Activated CD8-positive, alpha-beta memory T cell treated with anti-CD3 and anti-CD28 coated beads, Interleukin-2, amount 50 U/mL, for 24 hours (primary cell): ENCODE data around the gene ZNF407.

Experiments used
- DNase-seq: peaks from one replicate; pipeline ENCODE4 v3.0.0-alpha.2; 2020; ENCODE audit errors: extremely low read depth

The ZNF407 gene

GRCh38 chr18:74589021-74589420 is 8.6 kb upstream of the ZNF407 start:
- no peak for DNase-seq

GRCh38 chr18:74589811-74590210 is 7.9 kb upstream of the ZNF407 start:
- no peak for DNase-seq

- DNase-seq, result no peak
Measured at GRCh38 chr18:74590671-74591070, 7.0 kb upstream of the ZNF407 start.

- DNase-seq, result no peak
Measured at GRCh38 chr18:74595431-74595830, 2.2 kb upstream of the ZNF407 start.

GRCh38 chr18:74597034-74597661 is 522 bp upstream of the ZNF407 start:
- DNase-seq, result peak; percentile 23

- DNase-seq, result peak; percentile 44
Measured at GRCh38 chr18:74598350-74599001, 806 bp downstream of the ZNF407 start.

GRCh38 chr18:74604361-74604760 is 6.7 kb downstream of the ZNF407 start:
- no peak for DNase-seq

GRCh38 chr18:74604774-74605173 is 7.1 kb downstream of the ZNF407 start:
- no peak for DNase-seq

GRCh38 chr18:74608681-74609080 is 11.0 kb downstream of the ZNF407 start:
- no peak for DNase-seq

- no peak for DNase-seq
Measured at GRCh38 chr18:74609535-74609934, 11.9 kb downstream of the ZNF407 start.

GRCh38 chr18:74610051-74610615 is 12.5 kb downstream of the ZNF407 start:
- no peak for DNase-seq

- DNase-seq, result no peak
Measured at GRCh38 chr18:74610860-74611259, 13.2 kb downstream of the ZNF407 start.

GRCh38 chr18:74611765-74612164 is 14.1 kb downstream of the ZNF407 start:
- DNase-seq, result no peak

GRCh38 chr18:74613381-74613780 is 15.7 kb downstream of the ZNF407 start:
- no peak for DNase-seq

- DNase-seq, result no peak
Measured at GRCh38 chr18:74616494-74616893, 18.8 kb downstream of the ZNF407 start.

GRCh38 chr18:74617486-74617885 is 19.8 kb downstream of the ZNF407 start:
- DNase-seq, result no peak

GRCh38 chr18:74622072-74622471 is 24.4 kb downstream of the ZNF407 start:
- DNase-seq, result no peak

- DNase-seq, result no peak
Measured at GRCh38 chr18:74623047-74623816, 25.6 kb downstream of the ZNF407 start.

- no peak for DNase-seq
Measured at GRCh38 chr18:74624466-74624865, 26.8 kb downstream of the ZNF407 start.

GRCh38 chr18:74625157-74625556 is 27.5 kb downstream of the ZNF407 start:
- no peak for DNase-seq

GRCh38 chr18:74626049-74626874 is 28.6 kb downstream of the ZNF407 start:
- DNase-seq, result no peak

GRCh38 chr18:74630804-74631203 is 33.1 kb downstream of the ZNF407 start:
- DNase-seq, result no peak
